Neural cell (in vitro differentiated cells): ENCODE data around the gene HACD3.

Experiments
- EZH2 ChIP-seq: fragments of 200-600, 300-800 bp; shearing (Covaris generic), sonication (generic); IDR thresholded peaks from 2 replicates; pipeline ENCODE4 v1.6.1; 2014; ENCODE audit warnings: antibody characterized with exemption, low read length, borderline replicate concordance, mild to moderate bottlenecking; ENCODE audit not compliant: insufficient read depth, poor library complexity, severe bottlenecking
- TAF1 ChIP-seq: IDR thresholded peaks from 2 replicates; pipeline ENCODE4 v1.6.1; 2012; ENCODE audit warnings: low read depth
- TF ChIP-seq, protein P1 (sequence below): fragments of 450-650 bp; IDR thresholded peaks from 2 replicates; pipeline ENCODE4 v1.5.1; 2014; ENCODE audit warnings: antibody characterized with exemption, mild to moderate bottlenecking, moderate library complexity; ENCODE audit not compliant: poor library complexity, severe bottlenecking

DNA sequence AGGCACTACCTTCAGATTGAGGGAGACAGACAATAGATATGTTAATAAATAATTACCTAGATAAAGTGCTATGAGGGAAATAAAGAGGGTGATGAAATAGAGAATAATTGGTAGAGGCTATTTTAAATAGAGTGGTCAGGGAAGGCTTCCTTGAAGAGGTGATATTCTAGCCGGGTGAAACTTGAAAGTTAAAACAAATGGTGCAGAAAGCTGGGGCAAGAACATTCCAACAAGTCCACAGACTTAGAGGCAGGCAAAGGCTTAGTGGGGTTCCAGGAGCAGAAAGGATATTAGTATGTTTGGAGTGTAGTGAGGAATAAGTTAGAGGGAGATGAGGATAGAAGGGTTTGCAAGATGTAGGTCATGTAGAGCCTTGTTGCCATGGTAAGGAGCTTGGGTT lies 10.1 kb downstream of the HACD3 start:
- no peak for TF ChIP-seq TAF1
- no peak for TF ChIP-seq EZH2
- TF ChIP-seq, protein P1, sequence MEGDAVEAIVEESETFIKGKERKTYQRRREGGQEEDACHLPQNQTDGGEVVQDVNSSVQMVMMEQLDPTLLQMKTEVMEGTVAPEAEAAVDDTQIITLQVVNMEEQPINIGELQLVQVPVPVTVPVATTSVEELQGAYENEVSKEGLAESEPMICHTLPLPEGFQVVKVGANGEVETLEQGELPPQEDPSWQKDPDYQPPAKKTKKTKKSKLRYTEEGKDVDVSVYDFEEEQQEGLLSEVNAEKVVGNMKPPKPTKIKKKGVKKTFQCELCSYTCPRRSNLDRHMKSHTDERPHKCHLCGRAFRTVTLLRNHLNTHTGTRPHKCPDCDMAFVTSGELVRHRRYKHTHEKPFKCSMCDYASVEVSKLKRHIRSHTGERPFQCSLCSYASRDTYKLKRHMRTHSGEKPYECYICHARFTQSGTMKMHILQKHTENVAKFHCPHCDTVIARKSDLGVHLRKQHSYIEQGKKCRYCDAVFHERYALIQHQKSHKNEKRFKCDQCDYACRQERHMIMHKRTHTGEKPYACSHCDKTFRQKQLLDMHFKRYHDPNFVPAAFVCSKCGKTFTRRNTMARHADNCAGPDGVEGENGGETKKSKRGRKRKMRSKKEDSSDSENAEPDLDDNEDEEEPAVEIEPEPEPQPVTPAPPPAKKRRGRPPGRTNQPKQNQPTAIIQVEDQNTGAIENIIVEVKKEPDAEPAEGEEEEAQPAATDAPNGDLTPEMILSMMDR = no peak
